HEK293 (cell line): Measurements from ENCODE around the gene SLC29A3.

Source experiments
- CTCF ChIA-PET: fragments of 350-600 bp; formaldehyde crosslinking; extraction: SDS; loops from one replicate; lab custom pipeline; 2021; ENCODE audit warnings: antibody characterized with exemption; lab: Yijun Ruan, JAX
- POLR2A ChIA-PET: fragments of 300-600 bp; formaldehyde crosslinking; extraction: SDS; loops from one replicate; lab custom pipeline; 2020; ENCODE audit warnings: antibody characterized with exemption, inconsistent platforms; lab: Yijun Ruan, JAX
- H3K27ac ChIP-seq: fragments of 200-500 bp; sonication (Bioruptor generic); 2 replicates; pipeline ENCODE4 v1.5.1; 2014; ENCODE audit warnings: low read depth, low read length, control low read depth, inconsistent platforms; ENCODE audit errors: extremely low read depth
- H3K36me3 ChIP-seq, 2 experiments: fragments of 200-500 bp in 1 of 2; sonication (Bioruptor generic) in 1 of 2; 1 replicate in 1 of 2; 2 replicates in 1 of 2; pipeline ENCODE4 v1.5.1; 2014 to 2017; ENCODE audit warnings: inconsistent platforms in 2 of 2, low read length in 2 of 2; ENCODE audit not compliant: control insufficient read depth in 2 of 2, insufficient read depth in 1 of 2
- H3K4me1 ChIP-seq: fragments of 200-500 bp; sonication (Bioruptor generic); 2 replicates; pipeline ENCODE4 v1.5.1; 2014; ENCODE audit warnings: mild to moderate bottlenecking, low read length, inconsistent platforms; ENCODE audit not compliant: control insufficient read depth, insufficient read depth
- H3K4me3 ChIP-seq: 2 replicates; pipeline ENCODE4 v1.5.1; 2011; ENCODE audit warnings: low read depth, mild to moderate bottlenecking, control low read depth, low read length, moderate library complexity
- H3K9me3 ChIP-seq: fragments of 200-500 bp; sonication (Bioruptor generic); 2 replicates; pipeline ENCODE4 v1.5.1; 2014; ENCODE audit warnings: low read depth, low read length, inconsistent platforms; ENCODE audit not compliant: control insufficient read depth, insufficient read depth
- KLF17 ChIP-seq: fragments of 450-650 bp; formaldehyde crosslinking; IDR thresholded peaks from 2 replicates; pipeline ENCODE4 v1.5.1; 2016; ENCODE audit warnings: missing biosample characterization, missing genetic modification characterization
- MYNN ChIP-seq: fragments of 450-650 bp; formaldehyde crosslinking; IDR thresholded peaks from 2 replicates; pipeline ENCODE4 v1.5.1; 2016; ENCODE audit warnings: missing biosample characterization, missing genetic modification characterization, borderline replicate concordance
- PRDM1 ChIP-seq: fragments of 450-650 bp; formaldehyde crosslinking; IDR thresholded peaks from 2 replicates; pipeline ENCODE4; 2016; ENCODE audit warnings: missing biosample characterization, missing genetic modification characterization
- ZBTB49 ChIP-seq: fragments of 450-650 bp; formaldehyde crosslinking; IDR thresholded peaks from 2 replicates; pipeline ENCODE4 v1.5.1; 2016; ENCODE audit warnings: missing biosample characterization, missing genetic modification characterization, low read depth
- ZBTB7A ChIP-seq: fragments of 450-650 bp; formaldehyde crosslinking; IDR thresholded peaks from 2 replicates; pipeline ENCODE4 v1.5.1; 2016; ENCODE audit warnings: low read depth, missing biosample characterization, missing genetic modification characterization
- ZIC2 ChIP-seq: fragments of 450-650 bp; formaldehyde crosslinking; IDR thresholded peaks from 2 replicates; pipeline ENCODE4 v1.5.1; 2016; ENCODE audit warnings: missing biosample characterization, missing genetic modification characterization
- ZNF140 ChIP-seq: fragments of 450-650 bp; formaldehyde crosslinking; IDR thresholded peaks from 2 replicates; pipeline ENCODE4 v1.5.1; 2016; ENCODE audit warnings: missing biosample characterization, missing genetic modification characterization
- ZNF335 ChIP-seq: fragments of 450-650 bp; formaldehyde crosslinking; conservative IDR thresholded peaks from 2 replicates; pipeline ENCODE4 v1.5.1; 2016; ENCODE audit warnings: missing biosample characterization, missing genetic modification characterization
- ZNF510 ChIP-seq: fragments of 450-650 bp; formaldehyde crosslinking; IDR thresholded peaks from 2 replicates; pipeline ENCODE4 v1.5.1; 2018; ENCODE audit warnings: mild to moderate bottlenecking, missing genetic modification characterization, missing biosample characterization; ENCODE audit not compliant: insufficient replicate concordance
- ZNF530 ChIP-seq: fragments of 450-650 bp; formaldehyde crosslinking; IDR thresholded peaks from 2 replicates; pipeline ENCODE4 v1.5.1; 2016; ENCODE audit warnings: low read depth, missing biosample characterization, missing genetic modification characterization
- ZNF544 ChIP-seq: fragments of 450-650 bp; formaldehyde crosslinking; IDR thresholded peaks from 2 replicates; pipeline ENCODE4 v1.5.0; 2017; ENCODE audit warnings: missing biosample characterization, missing genetic modification characterization
- ZNF658 ChIP-seq: fragments of 450-650 bp; formaldehyde crosslinking; IDR thresholded peaks from 2 replicates; pipeline ENCODE4; 2016; ENCODE audit warnings: missing biosample characterization, missing genetic modification characterization
- ZNF664 ChIP-seq: fragments of 450-650 bp; formaldehyde crosslinking; IDR thresholded peaks from 2 replicates; pipeline ENCODE4 v1.5.1; 2016; ENCODE audit warnings: missing biosample characterization, missing genetic modification characterization
- ZNF785 ChIP-seq: fragments of 450-650 bp; formaldehyde crosslinking; IDR thresholded peaks from 2 replicates; pipeline ENCODE4 v1.5.1; 2016; ENCODE audit warnings: missing biosample characterization, missing genetic modification characterization
- ZNF843 ChIP-seq: fragments of 450-650 bp; formaldehyde crosslinking; IDR thresholded peaks from 2 replicates; pipeline ENCODE4 v1.5.1; 2016; ENCODE audit warnings: missing biosample characterization, missing genetic modification characterization
- TF ChIP-seq, protein P1 (sequence below): fragments of 450-650 bp; formaldehyde crosslinking; IDR thresholded peaks from 2 replicates; pipeline ENCODE4 v1.5.1; 2016; ENCODE audit warnings: missing biosample characterization, missing genetic modification characterization
- TF ChIP-seq, protein P2 (sequence below): fragments of 450-650 bp; formaldehyde crosslinking; IDR thresholded peaks from 2 replicates; pipeline ENCODE4 v1.5.1; 2016; ENCODE audit warnings: missing biosample characterization, missing genetic modification characterization
- TF ChIP-seq, protein P3 (sequence below): fragments of 450-650 bp; formaldehyde crosslinking; IDR thresholded peaks from 2 replicates; pipeline ENCODE4 v1.5.1; 2016; ENCODE audit warnings: missing biosample characterization, missing genetic modification characterization

The SLC29A3 gene

GRCh38 chr10:71304914-71305313 lies 14.1 kb upstream of the SLC29A3 start (continued):
- TF ChIP-seq, protein P1, sequence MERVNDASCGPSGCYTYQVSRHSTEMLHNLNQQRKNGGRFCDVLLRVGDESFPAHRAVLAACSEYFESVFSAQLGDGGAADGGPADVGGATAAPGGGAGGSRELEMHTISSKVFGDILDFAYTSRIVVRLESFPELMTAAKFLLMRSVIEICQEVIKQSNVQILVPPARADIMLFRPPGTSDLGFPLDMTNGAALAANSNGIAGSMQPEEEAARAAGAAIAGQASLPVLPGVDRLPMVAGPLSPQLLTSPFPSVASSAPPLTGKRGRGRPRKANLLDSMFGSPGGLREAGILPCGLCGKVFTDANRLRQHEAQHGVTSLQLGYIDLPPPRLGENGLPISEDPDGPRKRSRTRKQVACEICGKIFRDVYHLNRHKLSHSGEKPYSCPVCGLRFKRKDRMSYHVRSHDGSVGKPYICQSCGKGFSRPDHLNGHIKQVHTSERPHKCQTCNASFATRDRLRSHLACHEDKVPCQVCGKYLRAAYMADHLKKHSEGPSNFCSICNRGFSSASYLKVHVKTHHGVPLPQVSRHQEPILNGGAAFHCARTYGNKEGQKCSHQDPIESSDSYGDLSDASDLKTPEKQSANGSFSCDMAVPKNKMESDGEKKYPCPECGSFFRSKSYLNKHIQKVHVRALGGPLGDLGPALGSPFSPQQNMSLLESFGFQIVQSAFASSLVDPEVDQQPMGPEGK (tag by site-specific recombination): no peak
- TF ChIP-seq ZNF843 (tag by site-specific recombination): no peak
- TF ChIP-seq, protein P2, sequence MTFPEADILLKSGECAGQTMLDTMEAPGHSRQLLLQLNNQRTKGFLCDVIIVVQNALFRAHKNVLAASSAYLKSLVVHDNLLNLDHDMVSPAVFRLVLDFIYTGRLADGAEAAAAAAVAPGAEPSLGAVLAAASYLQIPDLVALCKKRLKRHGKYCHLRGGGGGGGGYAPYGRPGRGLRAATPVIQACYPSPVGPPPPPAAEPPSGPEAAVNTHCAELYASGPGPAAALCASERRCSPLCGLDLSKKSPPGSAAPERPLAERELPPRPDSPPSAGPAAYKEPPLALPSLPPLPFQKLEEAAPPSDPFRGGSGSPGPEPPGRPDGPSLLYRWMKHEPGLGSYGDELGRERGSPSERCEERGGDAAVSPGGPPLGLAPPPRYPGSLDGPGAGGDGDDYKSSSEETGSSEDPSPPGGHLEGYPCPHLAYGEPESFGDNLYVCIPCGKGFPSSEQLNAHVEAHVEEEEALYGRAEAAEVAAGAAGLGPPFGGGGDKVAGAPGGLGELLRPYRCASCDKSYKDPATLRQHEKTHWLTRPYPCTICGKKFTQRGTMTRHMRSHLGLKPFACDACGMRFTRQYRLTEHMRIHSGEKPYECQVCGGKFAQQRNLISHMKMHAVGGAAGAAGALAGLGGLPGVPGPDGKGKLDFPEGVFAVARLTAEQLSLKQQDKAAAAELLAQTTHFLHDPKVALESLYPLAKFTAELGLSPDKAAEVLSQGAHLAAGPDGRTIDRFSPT (tag by site-specific recombination): no peak
- no peak for TF ChIP-seq MYNN
- no peak for TF ChIP-seq ZNF544 (tag by site-specific recombination)
- TF ChIP-seq ZIC2 (tag by site-specific recombination): no peak
- TF ChIP-seq KLF17 (tag by site-specific recombination): no peak
- TF ChIP-seq ZNF658 (tag by site-specific recombination): no peak

DNA sequence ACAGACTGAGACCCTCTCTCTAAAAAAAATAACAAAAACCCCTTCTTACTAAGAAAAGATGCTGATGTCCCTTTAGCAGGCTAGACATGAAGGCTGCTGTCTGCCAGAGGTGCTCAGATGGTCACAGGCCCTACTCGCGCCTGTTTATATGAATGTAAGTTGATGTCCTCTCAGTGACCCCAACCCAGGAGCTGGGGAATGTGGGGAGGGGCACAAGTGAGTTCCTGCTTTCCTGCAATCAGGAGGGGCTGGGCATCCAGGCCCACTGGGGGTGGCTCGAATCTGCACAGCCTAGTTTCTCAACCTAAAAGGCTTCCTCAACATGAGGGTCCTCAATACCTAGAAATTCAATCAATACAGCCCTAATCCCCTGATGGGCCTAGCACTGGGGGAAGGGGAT lies 12.1 kb upstream of the SLC29A3 start:
- POLR2A ChIA-PET: no interaction called here
- no peaks in the 10 kb centered on the region for H3K9me3 ChIP-seq
- CTCF ChIA-PET: interaction anchor here (1.0 to 1.5 kb wide), 3 partner anchors 9 to 589 kb away, joined by 3 to 7 read pairs (median 3); no protein-coding TSS in a partner anchor
- peaks cover 0 to under 1% of the 10 kb centered on the region in 2 experiments; a peak in 1 of 3 replicates for H3K36me3 ChIP-seq
- no peaks in the 10 kb centered on the region for H3K4me1 ChIP-seq
- no peak overlapping the region for H3K4me3 ChIP-seq
- TF ChIP-seq ZNF140 (tag by site-specific recombination): no peak
- no peak for TF ChIP-seq ZBTB7A
- no peak for TF ChIP-seq PRDM1
- TF ChIP-seq, protein P3, sequence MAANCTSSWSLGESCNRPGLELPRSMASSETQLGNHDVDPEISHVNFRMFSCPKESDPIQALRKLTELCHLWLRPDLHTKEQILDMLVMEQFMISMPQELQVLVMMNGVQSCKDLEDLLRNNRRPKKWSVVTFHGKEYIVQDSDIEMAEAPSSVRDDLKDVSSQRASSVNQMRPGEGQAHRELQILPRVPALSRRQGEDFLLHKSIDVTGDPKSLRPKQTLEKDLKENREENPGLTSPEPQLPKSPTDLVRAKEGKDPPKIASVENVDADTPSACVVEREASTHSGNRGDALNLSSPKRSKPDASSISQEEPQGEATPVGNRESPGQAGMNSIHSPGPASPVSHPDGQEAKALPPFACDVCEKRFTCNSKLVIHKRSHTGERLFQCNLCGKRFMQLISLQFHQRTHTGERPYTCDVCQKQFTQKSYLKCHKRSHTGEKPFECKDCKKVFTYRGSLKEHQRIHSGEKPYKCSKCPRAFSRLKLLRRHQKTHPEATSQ (tag by site-specific recombination): no peak
- no peak for TF ChIP-seq ZNF335 (tag by site-specific recombination)
- TF ChIP-seq ZNF510 (tag by site-specific recombination): no peak
- H3K27ac ChIP-seq: no peak overlapping the region

DNA sequence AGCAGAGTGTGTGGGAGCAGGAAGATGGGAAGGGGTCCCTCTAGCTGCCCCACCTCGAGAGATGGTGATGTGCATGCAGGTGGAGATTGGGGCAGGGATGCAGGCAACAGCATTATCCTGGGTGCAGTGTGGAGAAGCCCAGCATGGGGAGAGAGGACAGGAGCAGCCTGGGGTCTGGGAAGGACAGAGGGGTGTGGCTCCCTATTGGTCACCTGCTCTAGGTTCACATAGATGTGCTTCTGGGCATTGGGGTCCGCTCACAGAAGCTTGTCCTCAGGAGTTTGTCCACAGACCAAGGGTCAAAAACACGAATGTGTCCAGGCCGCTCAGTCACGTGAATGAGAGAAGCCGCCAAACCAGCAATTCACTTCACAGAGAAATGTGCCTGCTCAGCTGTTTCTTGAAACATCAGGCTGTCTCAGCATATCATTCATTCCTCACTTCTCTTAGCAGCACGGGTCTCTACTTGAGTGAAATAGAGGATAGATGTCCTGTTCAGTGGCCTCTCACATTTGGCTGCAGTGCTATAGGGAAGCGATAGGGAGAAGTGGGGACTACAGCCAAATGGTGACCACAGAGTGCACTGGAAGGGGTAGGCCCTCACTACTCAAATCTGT lies 11.5 kb upstream of the SLC29A3 start:
- TF ChIP-seq ZNF664 (tag by site-specific recombination) (peak; percentile 47; the same call in 1 of the 2 replicates), ZNF530 (tag by site-specific recombination) (no peak), ZBTB49 (no peak), ZNF785 (tag by site-specific recombination) (no peak)
- CTCF ChIA-PET: interaction anchor here (1.0 to 1.9 kb wide), 5 partner anchors 8 to 589 kb away, joined by 3 to 7 read pairs (median 3); no protein-coding TSS in a partner anchor

More for the DNA sequence above, 11.5 kb upstream of the SLC29A3 start:
- POLR2A ChIA-PET: interaction anchor here (1.0 kb wide), 1 partner anchor 48 kb away, joined by 3 read pairs; no protein-coding TSS in a partner anchor
- Histone ChIP-seq H3K27ac (no peak overlapping the region), H3K4me1 (no peaks in the 10 kb centered on the region), H3K36me3 (no peaks in the 10 kb centered on the region), H3K9me3 (no peaks in the 10 kb centered on the region), H3K4me3 (no peak overlapping the region)
